Islet of Langerhans (tissue), 1 donor: ENCODE data around the gene PNPLA6.

ENCODE experiments used
- FAIRE-seq: peaks from one replicate; lab custom pipeline; 2011; peaks lifted over from hg19 to GRCh38; lab: Jason Lieb, UNC

The PNPLA6 gene

DNA sequence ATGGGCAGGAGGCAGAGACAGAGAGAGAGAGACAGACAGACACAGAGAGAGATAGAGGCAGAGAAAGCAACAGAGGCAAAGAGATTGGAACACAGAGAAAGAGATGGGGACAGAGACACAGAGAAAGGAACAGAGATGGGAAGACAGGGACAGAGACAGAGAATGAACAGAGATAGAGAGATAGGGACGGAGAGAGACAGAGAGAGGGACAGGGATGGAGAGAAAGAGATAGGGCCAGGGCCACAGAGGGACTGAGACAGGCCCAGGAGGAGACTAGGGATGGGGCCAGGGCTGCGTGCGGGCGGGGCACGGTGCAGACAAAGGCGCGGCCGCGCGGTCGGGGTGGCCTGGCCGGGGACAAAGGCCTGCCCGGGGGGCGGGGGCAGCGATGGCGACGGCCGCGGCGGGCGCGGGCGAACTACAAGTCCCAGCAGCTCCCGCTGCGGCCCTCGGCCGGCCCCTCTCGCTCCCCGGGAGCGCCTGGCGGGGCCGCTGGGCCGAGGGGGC is 19.8 kb upstream of the PNPLA6 start, which contains the start of gene ZNF358:
ZNF358 (plus strand) TSS at position 459 of the 507 bp plus-strand sequence. CDS start 3,140 bp downstream, outside the sequence.
- FAIRE-seq, result no peak

DNA sequence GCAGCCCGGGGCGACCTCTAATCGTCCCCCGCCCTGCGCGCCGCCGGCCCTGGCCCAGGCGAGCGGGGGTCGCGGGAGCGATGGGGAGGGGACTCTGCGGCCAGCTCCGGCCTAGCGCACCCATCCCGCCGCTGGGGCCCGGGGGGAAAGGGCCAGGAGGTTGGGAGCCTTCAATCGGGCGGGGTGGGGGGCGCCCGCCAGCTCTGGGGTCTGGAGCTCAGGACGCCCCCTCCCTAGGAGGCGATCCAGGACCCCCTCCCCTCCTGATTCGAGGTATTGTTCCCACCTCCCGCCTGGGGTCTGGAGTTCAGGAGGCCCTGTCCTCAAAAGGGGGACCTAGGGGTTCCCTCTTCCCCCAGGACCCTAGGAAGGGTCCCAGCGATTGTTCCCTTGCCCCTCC is 19.2 kb upstream of the PNPLA6 start:
- no peak for FAIRE-seq

DNA sequence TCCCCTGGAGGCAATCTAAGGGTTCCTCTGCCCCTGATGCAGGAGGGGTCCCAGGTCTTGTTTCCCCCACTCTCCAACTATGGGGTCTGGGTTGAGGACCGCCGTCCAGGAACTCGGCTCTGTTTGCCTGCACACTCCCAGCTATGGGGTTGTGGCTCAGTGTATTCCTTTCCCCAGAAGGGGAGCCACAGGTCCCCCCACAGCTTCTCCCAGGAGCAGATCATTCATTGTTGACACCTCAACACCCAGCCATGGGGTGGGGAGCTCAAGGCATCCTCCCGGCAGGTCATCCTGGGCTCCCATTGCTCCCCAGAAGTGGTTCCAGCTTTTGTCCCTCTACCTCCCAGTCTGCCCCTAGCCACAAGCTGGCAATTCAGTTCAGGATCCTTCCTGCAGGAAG is 18.6 kb upstream of the PNPLA6 start:
- no peak for FAIRE-seq

DNA sequence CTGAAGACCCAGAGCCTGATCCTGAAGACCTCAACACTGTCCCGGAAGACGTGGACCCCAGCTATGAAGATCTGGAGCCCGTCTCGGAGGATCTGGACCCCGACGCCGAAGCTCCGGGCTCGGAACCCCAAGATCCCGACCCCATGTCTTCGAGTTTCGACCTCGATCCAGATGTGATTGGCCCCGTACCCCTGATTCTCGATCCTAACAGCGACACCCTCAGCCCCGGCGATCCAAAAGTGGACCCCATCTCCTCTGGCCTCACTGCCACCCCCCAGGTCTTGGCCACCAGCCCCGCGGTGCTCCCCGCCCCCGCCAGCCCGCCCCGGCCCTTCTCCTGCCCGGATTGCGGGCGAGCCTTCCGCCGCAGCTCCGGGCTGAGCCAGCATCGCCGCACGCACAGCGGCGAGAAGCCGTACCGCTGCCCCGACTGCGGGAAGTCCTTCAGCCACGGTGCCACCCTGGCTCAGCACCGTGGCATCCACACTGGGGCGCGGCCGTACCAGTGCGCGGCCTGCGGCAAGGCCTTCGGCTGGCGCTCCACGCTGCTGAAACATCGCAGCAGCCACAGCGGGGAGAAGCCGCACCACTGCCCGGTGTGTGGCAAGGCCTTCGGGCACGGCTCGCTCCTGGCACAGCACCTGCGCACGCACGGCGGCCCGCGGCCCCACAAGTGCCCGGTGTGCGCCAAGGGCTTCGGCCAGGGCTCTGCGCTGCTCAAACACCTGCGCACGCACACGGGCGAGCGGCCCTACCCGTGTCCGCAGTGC is 16.0 kb upstream of the PNPLA6 start:
- no peak for FAIRE-seq

DNA sequence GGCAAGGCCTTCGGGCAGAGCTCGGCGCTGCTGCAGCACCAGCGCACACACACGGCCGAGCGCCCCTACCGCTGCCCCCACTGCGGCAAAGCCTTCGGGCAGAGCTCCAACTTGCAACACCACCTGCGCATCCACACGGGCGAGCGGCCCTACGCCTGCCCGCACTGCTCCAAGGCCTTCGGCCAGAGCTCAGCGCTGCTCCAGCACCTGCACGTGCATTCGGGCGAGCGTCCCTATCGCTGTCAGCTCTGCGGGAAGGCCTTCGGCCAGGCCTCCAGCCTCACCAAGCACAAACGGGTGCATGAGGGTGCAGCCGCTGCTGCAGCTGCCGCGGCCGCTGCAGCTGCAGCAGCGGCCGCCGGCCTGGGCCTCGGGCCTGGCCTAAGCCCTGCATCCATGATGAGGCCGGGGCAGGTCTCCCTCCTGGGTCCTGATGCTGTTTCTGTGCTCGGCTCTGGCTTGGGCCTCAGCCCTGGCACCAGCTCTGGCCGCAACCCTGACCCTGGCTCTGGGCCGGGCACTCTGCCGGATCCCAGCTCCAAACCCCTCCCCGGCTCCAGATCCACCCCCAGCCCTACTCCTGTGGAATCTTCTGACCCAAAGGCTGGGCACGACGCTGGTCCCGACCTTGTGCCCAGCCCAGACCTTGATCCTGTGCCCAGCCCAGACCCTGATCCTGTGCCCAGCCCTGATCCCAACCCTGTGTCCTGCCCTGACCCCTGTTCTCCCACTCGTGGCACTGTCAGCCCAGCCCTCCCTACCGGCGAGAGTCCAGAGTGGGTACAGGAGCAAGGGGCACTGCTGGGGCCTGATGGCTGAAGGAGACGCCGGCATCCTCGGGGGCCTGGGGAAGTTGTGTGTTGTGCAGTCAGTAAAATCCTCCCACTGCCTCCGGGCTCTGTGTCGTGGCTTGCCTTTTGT is 15.1 kb upstream of the PNPLA6 start:
- FAIRE-seq, result no peak

DNA sequence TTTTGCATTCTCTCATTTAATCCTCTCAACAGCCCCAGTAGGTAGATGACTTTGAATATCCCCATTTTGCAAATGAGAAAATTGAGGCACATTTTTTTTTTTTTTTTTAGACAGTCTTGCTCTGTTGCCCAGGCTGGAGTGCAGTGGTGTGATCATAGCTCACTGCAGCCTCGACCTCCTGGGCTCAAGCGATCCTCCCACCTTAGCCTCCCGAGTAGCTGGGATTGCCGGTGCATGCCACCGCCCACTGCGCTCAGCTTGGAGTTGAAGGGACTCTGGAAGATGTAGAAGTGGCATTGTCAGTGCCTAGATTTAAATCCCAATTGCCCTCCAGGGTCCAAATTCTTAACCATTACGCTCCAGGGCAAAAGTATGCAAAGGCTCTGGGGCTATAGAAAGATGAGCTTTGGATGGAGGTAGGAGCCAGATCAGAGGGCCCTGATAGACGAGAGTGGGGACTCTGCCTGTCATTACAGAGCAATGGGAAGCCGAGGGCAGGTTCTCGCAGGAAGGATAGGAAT is 13.9 kb upstream of the PNPLA6 start:
- FAIRE-seq, result no peak

DNA sequence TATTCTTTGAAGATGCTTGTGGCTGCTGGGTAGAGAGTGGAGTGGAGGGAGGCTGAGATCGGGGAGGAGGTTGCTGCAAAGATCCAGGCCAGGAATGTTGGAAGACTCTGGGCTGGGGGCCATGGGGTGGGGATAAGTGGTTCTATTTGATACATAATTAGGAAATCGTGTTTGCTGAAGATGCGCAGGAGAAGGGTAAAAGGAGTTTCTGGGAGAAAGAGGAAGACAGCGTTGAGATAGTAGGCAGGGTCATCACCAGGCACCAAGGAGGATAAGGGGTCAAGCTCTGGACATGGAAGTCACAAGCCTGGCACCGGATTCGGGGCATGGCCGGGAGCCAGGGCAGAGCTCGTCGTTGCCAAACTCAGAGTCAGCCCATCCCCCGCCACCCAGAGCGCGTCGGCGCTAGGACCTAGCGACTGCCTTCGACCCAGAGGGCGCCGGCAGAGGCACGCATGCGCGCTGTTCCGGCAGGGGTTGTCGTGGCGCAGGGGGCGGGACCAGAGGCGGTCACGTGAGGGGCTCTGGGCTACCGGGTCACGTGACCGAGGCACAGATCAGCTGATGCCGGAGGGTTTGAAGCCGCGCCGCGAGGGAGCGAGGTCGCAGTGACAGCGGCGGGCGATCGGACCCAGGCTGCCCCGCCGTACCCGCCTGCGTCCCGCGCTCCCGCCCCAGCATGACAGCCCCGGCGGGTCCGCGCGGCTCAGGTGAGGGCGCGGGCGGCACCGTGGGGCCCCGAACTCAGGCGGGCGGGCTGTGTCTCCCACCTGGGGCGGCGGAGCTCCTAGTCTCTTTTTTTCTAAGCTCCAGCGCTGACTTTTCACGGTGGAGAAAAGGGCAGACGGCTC is 13.2 kb upstream of the PNPLA6 start, which contains the start of gene MCOLN1:
MCOLN1 (plus strand) TSS at position 553 of the 851 bp plus-strand sequence; CDS start at position 680, 127 bp downstream.
- FAIRE-seq, result no peak

DNA sequence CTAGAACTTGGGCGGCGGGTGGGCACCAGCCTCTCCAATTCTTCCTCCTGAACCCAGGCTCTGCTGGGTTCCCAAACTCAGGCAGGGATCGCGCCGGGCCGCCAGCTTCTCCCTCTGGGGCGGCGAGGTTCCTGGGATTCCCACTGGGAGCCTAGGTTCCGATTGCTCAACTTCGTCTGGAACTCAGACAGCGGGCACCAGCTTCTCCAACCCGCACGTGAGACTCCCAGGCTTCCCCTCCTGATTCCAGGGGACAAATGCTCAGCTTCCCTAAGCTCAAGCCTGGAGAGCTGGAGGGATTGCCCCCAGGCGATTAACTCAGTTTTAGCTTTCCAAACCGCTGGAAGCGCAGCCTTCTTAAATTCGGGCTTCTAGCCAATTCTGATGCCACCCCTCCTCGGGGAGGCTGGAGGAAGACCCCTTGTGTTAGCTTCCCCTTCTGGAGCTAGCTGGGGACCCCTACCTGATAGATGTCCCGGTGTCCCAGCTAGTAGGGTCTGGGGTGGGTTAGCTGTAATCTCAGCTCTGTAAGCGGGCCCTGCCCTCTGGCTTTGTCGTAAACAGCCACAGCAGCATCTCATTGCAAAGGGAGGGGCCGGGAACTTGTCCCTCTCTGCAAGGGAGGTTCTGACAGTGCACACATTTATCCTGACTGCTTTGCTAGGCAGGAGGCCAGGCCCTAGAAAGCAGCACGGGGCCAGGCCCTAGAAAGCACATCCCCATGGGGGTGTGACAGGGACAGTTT is 12.4 kb upstream of the PNPLA6 start:
- FAIRE-seq, result no peak

DNA sequence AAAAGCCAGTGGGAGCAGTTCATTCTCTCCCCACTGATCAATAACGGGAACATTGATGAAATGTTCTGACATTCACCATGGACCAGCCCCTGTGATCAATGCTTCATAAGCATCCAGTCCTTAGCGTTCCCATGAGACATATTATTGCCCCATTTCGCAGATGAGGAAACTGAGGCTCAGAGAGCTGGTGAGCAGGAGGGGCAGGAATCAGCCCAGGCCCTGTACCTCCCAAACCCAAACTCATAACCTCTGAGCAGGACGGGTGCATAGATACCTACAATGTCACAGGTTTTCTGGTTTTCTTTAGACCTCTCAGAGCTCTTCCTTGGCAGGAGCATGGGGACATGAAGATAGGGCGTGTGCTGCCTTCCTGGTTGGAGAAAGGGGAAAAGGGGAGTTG is 11.0 kb upstream of the PNPLA6 start:
- no peak for FAIRE-seq

DNA sequence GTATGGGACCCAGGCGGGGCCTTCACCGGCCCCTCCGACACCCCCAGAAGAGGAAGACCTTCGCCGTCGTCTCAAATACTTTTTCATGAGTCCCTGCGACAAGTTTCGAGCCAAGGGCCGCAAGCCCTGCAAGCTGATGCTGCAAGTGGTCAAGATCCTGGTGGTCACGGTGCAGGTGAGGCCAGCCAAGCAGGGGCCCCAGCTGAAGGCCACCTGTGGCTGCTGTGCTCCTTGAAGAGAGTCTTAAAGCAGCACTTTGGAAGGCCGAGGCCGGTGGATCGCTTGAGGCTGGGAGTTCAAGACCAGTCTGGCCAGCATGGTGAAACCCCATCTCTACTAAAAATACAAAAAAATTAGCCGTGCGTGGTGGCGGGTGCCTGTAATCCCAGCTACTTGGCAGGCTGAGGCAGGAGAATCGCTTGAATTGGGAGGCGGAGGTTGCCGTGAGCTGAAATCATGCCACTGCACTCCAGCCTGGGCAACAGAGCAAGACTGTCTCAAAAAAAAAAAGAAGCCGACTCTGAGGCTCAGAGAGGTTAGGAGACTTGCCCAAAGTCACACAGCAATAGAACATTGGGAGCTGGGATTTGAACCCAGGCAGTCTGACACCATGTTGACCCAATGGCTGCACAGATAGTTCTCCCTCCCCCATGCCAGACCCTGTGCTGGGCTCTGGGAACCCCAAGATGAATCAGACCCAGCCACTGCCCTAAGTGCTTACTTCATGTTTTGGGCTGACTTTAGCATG is 10.4 kb upstream of the PNPLA6 start:
- FAIRE-seq, result no peak

DNA sequence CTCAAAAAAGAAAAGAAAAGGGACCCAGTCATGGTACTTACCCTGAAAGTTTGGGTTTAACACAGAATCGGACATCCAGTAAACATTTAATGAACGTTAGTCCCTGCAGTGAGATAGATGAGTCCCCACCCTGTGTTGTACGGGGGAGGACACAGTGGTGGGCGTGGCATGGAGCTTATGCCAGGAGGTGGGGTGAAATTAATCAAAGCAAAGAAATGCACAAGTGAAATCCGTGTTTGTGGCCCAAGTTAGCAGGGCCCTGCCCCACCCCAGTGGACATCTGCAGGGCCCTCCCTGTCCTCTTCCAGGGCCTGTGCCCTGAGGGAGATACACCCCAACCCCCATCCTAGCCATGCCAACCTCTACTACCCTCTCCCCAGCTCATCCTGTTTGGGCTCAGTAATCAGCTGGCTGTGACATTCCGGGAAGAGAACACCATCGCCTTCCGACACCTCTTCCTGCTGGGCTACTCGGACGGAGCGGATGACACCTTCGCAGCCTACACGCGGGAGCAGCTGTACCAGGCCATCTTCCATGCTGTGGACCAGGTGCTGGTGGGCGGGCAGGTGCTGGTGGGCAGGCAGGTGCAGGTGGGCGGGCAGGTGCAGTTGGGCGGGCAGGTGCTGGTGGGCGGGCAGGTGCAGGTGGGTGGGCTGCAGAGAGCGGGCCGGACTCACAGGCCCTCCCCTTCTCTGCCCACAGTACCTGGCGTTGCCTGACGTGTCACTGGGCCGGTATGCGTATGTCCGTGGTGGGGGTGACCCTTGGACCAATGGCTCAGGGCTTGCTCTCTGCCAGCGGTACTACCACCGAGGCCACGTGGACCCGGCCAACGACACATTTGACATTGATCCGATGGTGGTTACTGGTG is 9.2 kb upstream of the PNPLA6 start:
- FAIRE-seq, result no peak

DNA sequence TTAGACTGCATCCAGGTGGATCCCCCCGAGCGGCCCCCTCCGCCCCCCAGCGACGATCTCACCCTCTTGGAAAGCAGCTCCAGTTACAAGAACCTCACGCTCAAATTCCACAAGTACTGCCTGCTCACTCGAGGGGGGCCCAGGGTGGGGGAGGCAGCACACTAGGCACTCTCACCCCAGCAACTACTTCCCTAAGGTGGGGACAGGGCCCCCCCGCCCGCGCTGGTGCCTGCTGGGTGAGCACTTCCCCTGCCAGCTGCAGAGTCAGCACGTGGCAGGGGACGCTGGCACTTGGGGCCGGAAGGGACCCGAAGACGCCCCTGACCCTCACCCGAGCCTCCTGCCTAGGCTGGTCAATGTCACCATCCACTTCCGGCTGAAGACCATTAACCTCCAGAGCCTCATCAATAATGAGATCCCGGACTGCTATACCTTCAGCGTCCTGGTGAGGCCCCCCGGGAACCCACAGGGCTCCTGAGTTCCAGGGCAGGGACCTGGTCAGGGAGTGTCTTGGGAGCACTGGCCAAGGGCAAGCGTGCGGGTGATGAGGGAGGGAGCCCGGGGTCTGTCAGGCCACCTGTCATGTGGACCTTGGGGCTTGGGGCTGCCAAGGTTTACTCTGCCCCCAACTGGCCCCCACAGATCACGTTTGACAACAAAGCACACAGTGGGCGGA is 7.9 kb upstream of the PNPLA6 start:
- no peak for FAIRE-seq

DNA sequence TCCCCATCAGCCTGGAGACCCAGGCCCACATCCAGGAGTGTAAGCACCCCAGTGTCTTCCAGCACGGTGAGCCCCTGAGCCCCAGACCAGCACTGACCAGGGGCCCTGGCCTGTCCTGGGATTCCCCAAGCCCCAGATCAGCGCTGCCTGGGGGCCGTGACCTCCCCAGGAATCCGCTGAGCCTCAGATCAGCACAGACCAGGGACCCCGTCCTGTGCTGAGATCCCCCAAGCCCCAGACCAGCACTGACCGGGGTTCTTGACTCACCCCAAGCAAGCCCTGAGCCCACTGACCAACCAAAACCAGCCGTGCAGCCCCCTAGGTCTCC is 7.4 kb upstream of the PNPLA6 start:
- FAIRE-seq, result no peak

DNA sequence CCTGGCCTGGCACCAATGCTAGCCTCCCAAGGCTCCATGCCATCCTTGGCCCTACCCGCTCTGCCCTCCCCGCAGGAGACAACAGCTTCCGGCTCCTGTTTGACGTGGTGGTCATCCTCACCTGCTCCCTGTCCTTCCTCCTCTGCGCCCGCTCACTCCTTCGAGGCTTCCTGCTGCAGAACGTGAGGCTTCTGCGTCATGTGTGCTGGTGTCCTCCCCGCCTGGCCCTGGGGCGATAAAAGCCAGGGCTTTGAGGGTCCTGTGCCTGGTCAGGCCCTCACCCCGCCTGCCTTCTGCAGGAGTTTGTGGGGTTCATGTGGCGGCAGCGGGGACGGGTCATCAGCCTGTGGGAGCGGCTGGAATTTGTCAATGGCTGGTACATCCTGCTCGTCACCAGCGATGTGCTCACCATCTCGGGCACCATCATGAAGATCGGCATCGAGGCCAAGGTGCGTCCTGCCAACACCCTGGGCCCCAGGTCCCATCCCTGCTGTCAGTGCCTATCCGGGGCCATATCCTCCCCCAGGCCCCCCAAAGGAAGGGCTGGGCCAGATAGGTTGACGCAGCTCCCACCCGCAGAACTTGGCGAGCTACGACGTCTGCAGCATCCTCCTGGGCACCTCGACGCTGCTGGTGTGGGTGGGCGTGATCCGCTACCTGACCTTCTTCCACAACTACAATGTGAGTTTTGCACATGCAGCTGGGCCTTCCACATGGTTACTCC is 6.8 kb upstream of the PNPLA6 start:
- no peak for FAIRE-seq

DNA sequence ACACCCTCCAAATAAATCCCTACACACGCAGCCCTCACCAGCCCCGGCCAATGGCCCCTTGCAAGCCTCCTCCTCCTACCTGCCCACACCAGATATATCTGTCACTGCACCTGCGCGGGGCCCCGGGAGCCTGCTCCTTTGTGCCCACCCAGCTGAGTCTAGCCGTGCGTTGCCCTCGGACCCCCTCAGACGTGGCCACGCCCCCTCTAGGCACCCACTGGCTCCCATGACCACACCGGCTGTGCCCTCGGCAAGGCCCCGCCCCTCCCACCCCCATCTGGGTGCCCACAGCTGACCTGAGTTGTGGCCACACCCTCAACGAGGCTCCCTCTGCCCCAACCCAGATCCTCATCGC is 6.3 kb upstream of the PNPLA6 start:
- FAIRE-seq, result no peak

DNA sequence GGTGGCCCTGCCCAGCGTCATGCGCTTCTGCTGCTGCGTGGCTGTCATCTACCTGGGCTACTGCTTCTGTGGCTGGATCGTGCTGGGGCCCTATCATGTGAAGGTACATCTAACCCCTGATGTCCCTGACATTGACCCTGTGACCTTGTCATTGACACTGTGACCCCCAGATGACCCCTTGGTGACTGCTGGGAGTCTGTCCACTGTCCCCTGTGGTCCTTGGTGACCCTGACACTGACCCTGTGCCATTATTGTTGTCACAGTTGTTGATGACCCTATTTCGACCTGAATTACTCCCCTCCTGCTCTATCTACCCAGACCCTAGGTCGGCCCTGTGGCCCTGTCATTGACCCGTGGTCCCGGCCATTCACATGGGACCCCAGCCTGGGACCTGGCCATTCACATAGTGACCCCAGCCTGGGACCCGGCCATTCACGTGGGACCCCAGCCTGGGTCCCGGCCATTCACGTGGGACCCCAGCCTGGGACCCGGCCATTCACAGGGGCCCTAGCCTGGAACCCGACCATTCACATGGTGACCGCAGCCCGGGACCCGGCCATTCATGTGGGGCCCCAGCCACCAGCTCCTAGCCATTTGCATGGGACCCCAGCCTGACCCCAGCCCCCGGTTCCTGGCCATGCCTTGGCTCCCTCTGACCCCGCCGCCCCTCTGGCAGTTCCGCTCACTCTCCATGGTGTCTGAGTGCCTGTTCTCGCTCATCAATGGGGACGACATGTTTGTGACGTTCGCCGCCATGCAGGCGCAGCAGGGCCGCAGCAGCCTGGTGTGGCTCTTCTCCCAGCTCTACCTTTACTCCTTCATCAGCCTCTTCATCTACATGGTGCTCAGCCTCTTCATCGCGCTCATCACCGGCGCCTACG is 5.7 kb upstream of the PNPLA6 start:
- no peak for FAIRE-seq

DNA sequence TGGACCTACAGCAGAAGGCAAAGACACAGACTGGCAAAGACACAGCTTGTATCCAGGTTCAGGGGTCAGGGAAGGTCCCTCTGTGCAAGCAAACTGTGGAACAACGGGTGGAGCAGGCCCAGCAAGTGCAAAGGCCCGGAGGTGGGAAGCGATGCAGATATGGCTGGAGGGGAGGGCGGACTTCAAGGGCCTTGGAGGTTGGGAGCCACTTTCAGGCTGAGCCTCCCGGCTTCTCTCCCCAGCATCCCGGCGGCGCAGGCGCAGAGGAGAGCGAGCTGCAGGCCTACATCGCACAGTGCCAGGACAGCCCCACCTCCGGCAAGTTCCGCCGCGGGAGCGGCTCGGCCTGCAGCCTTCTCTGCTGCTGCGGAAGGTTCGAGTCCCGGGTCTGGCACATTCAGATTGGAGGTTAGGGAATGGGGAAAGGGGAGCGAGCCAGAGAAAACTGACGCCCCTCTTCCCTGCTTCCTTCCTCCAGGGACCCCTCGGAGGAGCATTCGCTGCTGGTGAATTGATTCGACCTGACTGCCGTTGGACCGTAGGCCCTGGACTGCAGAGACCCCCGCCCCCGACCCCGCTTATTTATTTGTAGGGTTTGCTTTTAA is 2.1 kb upstream of the PNPLA6 start:
- no peak for FAIRE-seq
